DND-41 (cell line): Measurements from ENCODE around the gene LYRM1.

Source experiments
- CTCF ChIP-seq: IDR thresholded peaks from 2 replicates; pipeline ENCODE4 v1.5.1; 2012; ENCODE audit warnings: borderline replicate concordance, low read length, moderate library complexity, mild to moderate bottlenecking; ENCODE audit not compliant: poor library complexity, severe bottlenecking; ENCODE audit errors: extremely low read depth
- EZH2 ChIP-seq: IDR thresholded peaks from 3 replicates; pipeline ENCODE4 v1.6.1; 2012; ENCODE audit warnings: borderline replicate concordance, low read depth, mild to moderate bottlenecking, moderate library complexity, low read length, inconsistent platforms; ENCODE audit not compliant: severe bottlenecking

- no peak for TF ChIP-seq CTCF
- no peak for TF ChIP-seq EZH2
Observed at GRCh38 chr16:20916289-20916688, 15.7 kb downstream of the LYRM1 start.
